Measurements from ENCODE around the gene ADARB1.
"Not testable (repeated sequence)": the region's sequence is repeated elsewhere in the genome, so short reads cannot be mapped to it uniquely, and the experiment has no call there.

Gene ADARB1, protein sequence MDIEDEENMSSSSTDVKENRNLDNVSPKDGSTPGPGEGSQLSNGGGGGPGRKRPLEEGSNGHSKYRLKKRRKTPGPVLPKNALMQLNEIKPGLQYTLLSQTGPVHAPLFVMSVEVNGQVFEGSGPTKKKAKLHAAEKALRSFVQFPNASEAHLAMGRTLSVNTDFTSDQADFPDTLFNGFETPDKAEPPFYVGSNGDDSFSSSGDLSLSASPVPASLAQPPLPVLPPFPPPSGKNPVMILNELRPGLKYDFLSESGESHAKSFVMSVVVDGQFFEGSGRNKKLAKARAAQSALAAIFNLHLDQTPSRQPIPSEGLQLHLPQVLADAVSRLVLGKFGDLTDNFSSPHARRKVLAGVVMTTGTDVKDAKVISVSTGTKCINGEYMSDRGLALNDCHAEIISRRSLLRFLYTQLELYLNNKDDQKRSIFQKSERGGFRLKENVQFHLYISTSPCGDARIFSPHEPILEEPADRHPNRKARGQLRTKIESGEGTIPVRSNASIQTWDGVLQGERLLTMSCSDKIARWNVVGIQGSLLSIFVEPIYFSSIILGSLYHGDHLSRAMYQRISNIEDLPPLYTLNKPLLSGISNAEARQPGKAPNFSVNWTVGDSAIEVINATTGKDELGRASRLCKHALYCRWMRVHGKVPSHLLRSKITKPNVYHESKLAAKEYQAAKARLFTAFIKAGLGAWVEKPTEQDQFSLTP

DNA sequence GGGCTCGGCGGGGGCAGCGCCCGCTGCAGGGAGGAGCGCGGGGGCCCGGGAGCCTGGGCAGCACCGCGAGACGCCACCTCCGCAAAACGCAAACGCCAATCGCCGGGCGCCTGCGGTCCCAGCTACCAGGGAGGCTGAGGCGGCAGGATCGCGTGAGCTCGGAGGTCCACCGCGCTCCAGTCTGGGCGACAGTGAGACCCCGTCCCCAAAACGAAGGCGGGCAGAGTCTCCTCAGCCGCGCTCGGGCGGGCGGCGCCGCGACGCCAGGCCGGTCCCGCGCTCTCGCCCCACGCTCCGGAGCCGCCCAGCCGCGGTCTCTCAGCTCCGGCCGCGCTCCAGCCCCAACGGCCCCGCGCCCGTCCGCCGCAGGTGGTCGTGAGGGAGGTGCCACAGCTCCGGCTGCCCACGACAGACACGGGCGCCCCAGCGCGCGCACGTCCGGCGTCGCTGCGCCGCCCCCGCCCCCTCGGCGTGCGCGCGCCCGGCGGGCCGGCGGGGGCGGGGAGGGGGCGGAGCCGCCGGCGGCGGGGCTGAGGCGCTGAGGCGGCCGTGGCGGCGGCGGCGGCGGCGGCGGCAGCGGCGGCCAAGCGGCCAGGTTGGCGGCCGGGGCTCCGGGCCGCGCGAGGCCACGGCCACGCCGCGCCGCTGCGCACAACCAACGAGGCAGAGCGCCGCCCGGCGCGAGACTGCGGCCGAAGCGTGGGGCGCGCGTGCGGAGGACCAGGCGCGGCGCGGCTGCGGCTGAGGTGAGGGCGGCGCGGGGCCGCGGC lies at the start of gene ADARB1:
ADARB1 (plus strand) TSS at position 533 of the 770 bp plus-strand sequence. CDS start 97,077 bp downstream, outside the sequence.
- peak within 1 kb of the TSS; percentile 59 to 96 (median 87) for H3K27ac ChIP-seq
- peak within 1 kb of the TSS; percentile 79 to 91 (median 86) for H3K4me3 ChIP-seq

DNA sequence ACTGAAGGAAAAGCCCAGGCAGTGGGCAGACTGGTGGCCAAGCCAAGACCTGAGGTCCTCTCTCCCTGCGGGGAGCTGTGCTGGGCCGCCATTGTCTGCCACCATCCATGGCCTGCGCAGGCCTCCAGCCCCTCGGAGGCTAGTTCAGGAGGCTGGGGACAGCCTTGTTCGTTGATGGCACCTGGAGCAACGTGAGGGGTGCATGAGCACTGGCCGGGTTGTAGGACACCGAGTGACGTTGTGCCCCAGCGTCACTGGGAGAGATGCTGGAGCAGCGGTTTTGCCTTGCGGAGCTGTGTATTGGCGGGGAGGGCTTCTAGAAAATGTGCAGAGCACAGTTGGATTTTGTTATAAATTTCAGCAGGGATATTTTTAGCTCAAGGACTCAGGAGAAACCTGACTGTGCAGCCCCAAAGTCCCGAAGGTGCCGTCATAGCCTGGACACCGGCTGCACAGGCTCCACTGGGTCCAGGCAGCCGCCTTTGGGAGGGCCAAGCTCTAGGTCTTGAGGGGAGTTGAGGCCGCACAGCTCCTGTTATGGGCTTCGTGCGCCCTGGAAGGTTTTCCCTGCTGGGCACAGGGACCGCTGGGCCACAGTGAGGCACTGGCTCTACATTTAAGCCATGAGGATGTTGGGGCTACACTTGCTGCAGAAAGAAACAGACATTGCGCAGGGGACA lies 48.2 kb upstream of the ADARB1 start:
- Histone ChIP-seq H3K4me3 (no peak overlapping the region), H3K27ac (no peak overlapping the region)

DNA sequence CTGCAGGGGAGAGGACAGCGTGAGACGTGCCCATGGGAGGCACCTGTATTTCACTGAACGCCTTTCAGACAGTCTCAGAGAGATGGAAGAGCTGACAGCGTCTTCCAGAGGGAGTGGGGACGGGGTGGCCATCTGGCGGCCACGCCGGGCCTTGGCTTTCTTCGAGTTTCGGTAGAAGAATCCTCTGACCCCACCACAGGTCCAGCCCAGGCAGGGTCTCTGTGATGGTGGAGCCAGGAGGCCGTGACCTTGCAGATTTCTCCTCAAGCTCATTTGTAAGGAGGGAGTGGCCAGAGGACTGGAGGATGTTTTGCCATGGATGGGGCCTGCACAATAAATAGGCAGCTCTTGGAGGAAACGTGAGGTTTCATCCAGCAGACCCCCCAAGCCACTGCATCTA lies 47.6 kb upstream of the ADARB1 start:
- no peak overlapping the region for H3K4me3 ChIP-seq
- H3K27ac ChIP-seq = no peak overlapping the region

DNA sequence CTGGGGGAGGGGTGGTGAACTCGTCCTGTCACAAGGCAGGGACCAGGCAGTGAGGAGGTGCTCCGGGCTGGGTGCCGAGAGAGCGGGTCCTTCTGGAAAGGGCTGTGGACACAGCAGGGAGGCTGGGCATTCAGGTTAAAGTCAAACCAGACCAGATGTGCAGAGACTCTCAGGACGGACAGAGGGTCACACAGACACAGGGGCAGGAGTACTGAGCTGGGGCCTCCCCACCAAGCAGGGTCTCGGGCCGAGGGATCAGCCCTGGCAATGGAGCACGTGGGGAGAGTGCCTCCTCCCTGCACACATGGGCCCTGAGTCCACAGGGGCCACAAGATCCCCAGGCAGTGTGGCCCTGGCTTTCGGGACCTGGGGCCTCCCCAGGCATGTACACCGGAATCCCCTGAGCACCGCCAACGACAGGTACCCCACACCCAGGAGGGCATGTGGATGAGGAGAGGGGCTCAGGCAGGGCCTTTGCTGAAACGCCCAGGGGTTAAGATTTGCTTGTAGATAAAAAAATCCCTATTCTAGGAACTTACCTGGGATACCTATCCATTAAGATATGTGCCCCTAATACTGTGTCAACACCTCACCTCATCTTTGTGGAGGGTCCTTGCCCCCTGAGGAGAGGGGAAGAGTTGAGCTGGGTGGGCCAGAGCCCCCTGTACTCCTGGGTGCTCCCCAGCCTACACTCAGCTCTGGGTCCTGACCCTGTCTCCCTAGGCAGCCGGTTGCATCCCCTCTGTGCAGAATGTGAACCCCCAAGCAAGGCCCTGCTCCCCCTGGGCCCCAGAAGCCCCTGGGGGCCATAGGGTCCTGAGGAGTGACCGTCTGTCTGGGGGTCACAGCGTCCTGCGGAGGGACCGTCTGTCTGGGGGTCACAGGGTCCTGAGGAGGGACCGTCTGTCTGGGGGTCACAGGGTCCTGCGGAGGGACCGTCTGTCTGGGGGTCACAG lies 46.9 kb upstream of the ADARB1 start:
- no peak overlapping the region for H3K4me3 ChIP-seq
- H3K27ac ChIP-seq = no peak overlapping the region

DNA sequence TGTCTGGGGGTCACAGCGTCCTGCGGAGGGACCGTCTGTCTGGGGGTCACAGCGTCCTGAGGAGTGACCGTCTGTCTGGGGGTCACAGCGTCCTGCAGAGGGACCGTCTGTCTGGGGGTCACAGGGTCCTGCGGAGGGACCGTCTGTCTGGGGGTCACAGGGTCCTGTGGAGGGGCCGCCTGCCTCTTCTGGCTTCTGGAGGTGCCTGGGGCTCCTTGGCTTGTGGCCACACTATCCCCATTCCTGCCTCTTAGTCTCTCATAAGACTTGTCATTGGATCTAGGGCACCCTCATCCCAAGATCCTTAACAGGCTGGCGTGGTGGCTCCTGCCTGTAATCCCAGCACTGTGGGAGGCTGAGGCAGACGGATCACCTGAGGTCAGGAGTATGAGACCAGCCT lies 45.7 kb upstream of the ADARB1 start:
- not testable (repeated sequence) for H3K4me3 ChIP-seq

DNA sequence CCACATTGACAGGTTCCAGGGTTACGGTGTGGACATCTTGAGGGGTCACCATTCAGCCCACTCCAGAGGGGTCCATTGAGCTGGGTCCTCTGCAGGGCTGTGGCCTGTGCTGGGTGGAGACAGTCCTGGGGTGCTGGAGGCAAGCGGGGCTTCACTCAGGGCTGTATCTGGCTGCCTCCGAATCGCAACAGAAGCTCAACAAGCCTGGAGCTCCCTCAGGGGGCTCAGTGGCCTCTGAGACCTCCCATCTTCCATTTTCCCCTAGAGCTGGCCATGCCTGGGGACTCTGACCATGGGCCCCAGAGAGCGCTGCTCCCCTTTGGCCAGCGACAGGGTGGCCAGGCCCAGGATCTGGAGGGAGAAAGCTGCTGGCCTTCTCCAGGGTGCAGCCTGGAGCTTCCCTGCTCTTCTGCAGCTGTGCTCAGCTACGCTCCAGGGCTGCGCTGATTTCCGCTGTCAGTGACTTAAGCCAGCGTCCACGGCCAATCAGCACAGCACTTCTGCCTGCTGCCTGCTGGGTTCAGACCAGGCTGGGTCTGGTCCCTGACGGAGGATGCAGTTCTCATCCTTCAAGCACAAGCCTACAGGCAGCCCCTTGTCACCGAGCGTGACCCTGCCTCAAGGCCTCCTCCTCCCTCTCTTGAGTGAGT lies 45.0 kb upstream of the ADARB1 start:
- no peak overlapping the region for H3K4me3 ChIP-seq

More for the DNA sequence above, 45.7 kb upstream of the ADARB1 start:
- H3K27ac ChIP-seq = not testable (repeated sequence)

DNA sequence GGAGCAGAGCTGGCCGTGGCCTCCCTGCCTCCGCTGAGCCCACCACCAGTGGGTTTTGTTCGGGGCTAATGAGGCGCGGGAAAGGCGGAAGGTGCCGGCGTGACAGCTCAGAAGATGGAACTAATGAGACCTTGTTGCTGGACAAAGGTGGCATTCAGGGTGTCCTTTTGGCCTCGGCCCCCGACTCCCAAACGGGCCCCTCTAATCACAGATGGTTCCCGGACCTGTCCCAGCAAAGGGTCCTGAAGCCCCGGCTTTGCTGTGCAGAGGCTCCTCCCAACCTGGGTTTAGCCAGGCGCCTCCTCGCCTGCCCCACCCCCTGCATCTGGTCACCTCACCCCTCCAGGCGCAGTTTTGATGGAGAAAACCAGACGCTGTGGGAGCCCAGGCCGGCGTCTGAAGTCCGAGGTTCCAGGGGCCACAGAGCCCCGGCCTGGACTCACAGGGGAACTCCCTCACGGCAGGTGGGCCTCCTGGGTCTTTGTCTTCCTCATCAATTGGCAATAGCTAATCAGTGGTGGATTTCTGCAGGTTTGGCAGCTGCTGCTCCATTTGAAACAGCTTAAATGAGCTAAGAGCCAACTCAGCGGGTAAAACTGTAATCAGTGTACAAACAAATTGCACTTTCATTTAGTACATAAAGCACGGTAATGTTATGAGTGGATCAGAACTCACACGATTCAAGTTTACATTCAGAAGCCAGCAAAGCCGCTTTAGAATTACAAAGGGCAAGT lies 44.3 kb upstream of the ADARB1 start:
- peak overlapping the region in 7 of 21 experiments; percentile 6 to 72 (median 43) for H3K27ac ChIP-seq

More for the DNA sequence above, 45.0 kb upstream of the ADARB1 start:
- H3K27ac ChIP-seq = peak overlapping the region in 4 of 21 experiments; percentile 23 to 72 (median 47)

DNA sequence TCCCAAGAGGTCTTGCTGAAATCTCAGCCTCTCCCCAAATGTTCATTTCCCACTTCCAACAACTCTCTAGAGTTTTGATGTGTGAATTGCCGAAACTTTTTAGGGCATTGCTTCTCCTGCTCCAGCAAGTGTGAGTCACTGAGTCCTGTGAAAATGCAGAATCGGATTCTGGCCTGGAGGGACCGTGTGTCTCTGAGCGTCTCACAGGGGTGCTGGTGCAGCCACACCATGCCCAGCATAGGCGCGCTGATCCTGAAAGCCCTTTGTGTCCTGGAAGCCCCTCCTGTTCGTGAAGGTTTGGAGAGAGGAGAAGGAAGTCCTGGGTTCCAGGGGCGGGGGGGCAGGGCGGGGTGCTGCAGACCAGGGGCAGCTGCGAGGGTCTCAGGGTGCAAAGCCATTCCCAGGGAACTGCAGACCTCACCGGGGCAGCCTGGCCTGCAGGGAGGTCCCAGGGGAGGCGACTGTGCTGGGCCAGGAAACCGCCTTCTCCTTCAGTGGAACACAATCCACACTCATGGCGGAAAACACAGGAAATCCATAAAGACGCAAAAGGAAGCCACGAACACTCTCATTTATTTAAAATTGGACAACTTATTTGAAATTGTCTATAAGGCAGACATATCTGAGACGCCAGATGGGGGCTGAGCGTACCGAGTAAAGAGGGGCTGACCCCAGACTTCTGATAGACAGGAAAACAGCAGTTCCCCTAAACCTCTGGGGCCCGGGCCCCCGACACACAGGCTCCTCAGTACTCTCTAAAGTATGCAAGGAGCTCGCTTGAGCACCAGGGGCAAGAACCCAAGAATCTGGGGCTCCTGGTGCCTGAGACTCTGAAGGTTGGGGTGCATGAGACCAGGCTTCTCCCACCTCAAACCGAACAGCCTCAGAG lies 43.5 kb upstream of the ADARB1 start:
- H3K27ac ChIP-seq = peak overlapping the region in 6 of 21 experiments; percentile 6 to 72 (median 44)
- H3K4me3 ChIP-seq = no peak overlapping the region

More for the DNA sequence above, 44.3 kb upstream of the ADARB1 start:
- no peak overlapping the region for H3K4me3 ChIP-seq

DNA sequence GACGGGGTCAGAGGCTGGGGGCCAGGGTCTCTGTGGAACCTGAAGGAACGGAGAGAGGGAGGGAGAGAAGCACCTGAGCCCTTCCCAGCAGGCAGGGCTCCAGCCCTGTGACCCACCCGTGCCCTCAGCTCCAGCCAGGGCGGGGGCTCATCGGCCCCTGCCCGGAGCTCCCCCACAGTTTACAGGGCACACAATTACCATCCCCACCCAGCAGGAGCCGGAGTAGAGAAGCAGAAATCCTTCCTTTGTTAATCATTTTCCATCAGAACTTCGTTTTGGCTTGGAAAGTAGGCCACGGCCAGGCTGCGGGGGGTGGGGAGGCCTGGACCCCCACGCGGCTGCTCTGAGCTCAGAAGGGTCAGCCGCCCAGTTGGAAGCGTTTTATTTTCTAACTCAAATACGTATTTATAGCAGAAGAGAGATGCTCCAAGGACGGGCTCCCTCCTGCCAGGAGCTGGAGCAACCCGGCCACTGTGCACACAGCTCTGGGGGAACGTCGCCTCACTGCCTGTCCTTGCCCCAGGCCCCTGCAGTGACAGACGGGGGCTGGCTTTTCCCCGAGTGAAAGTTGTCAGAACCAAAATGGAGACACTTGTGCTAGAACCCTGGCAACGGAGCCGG lies 42.7 kb upstream of the ADARB1 start:
- Histone ChIP-seq H3K4me3 (no peak overlapping the region), H3K27ac (peak overlapping the region in 3 of 21 experiments; percentile 1 to 71 (median 44))

DNA sequence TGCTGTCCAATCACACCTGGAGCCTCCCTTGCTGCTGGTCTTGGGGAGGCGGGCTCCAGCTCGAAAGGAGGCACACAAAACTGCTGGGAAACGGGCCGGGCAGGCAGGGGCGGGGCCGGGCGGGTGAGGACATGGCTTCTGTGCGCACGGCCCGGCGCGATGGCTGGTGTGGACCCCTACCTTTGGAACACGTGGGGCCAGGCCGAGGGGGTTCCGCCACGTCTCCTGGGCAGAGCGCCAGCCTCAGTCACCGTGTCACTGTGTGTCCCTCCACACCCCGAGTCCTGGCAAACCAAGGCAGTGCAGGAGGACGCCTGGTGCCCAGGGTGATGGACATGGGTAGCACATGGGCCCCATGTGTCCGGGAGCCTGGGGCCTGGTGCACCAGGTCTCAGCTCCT lies 42.0 kb upstream of the ADARB1 start:
- peak overlapping the region in 1 of 21 experiments; percentile 71 for H3K27ac ChIP-seq

DNA sequence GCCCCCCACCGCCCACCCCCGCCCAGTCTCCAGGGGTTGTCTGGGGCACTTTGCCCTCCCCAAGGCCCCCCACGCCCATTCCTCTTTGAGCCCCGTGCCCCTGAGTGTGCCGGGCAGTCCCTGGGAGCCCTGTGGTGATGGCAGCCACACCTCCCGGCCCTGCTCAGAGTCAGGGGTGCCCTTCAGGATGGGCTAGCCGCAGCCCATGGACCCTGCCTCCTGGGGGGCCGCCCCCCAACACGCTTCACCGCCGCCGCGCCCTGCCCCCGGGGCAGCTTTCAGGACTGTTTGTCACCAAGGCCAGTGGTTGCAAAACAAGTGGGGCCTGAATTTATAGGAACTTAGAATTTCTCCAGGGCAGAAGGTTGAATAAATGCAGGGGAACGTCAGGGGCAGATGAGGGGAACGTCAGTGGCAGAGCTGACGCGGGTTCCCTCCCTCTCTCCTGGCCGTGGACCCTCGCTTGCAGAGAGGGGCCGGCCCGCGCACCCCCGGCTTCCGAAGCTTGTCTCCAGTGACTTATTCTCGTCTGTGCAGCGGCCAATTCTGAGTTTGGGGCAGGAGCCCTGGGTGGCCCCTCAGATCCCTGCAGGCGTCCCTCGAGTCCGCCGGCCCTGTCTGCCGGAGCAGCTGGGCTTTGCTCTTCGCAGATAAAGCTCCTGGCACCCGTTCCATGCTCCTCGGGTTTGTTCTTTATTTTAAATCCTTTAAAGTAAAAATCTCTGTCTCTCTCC lies 41.2 kb upstream of the ADARB1 start:
- H3K4me3 ChIP-seq = no peak overlapping the region
- H3K27ac ChIP-seq = peak overlapping the region in 5 of 21 experiments; percentile 33 to 76 (median 59)

More for the DNA sequence above, 42.0 kb upstream of the ADARB1 start:
- H3K4me3 ChIP-seq = no peak overlapping the region

DNA sequence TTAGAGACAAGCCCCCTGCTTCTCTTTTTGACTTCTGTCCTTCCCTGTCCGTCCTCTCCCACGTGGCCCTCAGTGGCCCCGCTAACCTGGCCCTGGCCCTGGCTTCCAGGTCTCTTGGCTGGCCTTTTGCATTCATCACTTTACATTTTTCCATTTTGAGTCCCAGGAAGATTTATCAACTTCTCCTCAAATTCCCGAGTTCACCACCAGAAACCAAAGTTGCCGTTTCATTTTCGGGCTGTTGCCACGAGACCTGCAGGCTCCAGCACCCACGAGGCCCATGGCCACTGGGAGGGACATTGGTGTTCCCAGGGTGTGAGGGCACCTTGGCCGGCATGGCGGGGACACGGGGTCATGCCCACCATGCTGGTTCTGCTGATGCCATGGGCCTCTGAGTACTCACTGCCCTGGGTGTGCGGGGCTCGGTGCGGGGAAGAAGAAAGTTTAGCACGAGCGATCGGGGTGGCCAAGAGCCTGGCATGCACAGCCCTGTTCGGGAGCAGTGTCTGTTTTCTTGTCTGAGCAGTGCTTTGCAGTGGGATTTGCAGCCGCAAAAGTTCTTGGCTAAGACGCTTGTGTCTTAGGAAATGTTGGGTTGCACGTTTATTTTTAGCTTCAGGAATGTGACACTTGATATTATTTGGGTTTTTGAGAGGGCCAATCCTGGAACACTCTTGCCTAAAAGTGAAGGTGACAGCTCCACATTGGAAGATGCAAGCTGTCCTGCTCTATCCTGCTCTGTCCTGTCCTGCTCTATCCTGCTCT lies 40.4 kb upstream of the ADARB1 start:
- no peak overlapping the region for H3K4me3 ChIP-seq
- peak overlapping the region in 8 of 21 experiments; percentile 6 to 76 (median 54) for H3K27ac ChIP-seq

DNA sequence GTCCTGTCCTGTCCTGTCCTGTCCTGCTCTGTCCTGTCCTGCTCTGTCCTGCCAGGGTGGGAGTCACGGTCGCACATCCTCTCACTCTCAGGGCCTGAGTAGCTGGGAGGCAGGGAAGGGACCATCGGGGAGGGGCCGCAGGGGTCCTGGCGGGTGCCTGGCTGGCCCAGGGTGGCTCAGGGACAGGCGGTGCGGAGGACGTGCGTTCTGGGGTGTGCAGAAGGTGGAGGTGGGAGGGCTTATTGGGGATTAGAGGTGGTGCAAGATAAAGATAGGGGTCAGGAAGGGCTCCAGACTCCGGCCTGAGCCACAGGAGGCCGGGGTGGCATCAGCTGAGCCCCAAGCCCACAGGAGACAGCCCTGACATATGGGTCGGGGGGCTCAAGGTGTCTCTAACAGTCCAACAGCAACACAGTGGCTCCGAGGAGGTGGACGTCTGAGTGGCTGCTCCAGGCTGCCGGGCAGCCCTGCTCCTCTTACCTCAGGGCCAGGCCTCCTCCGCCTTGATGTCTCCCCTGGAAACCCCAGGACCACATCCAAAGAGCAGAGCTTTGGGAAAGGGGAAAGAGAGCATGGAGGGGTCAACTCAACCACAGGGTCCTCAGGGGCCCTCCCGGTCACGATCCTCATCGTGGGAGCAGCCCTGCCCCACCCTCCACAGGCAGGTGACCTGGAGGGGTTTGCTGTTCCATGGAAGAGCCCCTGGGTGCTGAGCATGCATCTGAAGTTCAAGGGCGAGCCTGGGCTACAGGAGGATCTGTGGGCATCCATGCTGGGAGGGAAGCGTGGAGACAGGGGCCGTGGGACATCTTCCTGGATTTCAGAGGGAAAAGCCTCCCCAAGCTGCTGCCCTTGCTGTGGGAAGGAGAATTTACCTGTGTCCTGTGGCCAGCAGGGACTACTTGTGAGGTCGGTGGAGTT lies 39.6 kb upstream of the ADARB1 start:
- H3K4me3 ChIP-seq = no peak overlapping the region
- peak overlapping the region in 3 of 21 experiments; percentile 58 to 79 (median 71) for H3K27ac ChIP-seq
